Adipocyte (in vitro differentiated cells): Measurements from ENCODE around the gene TDRD7.

Experiments used
- DNase-seq: peaks from one replicate; pipeline ENCODE4 v3.0.0-alpha.2; 2015; ENCODE audit warnings: low read depth
- H3K27me3 ChIP-seq: replicated peaks from 2 replicates; pipeline ENCODE4 v1.7.0; 2013; ENCODE audit warnings: mild to moderate bottlenecking, low read length, moderate library complexity; ENCODE audit not compliant: control insufficient read depth, insufficient read depth
- H3K36me3 ChIP-seq: 2 replicates; pipeline ENCODE4 v1.7.0; 2013; ENCODE audit warnings: low read length, mild to moderate bottlenecking, moderate library complexity; ENCODE audit not compliant: control insufficient read depth, insufficient read depth, severe bottlenecking
- H3K4me1 ChIP-seq: 2 replicates; pipeline ENCODE4 v1.7.0; 2013; ENCODE audit warnings: mild to moderate bottlenecking, low read length, moderate library complexity; ENCODE audit not compliant: control insufficient read depth, insufficient read depth
- H3K4me3 ChIP-seq: 2 replicates; pipeline ENCODE4 v1.7.0; 2013; ENCODE audit warnings: mild to moderate bottlenecking, low read length, moderate library complexity
- H3K9ac ChIP-seq: 2 replicates; pipeline ENCODE4 v1.7.0; 2013; ENCODE audit warnings: mild to moderate bottlenecking, low read length, moderate library complexity
- H3K9me3 ChIP-seq: 2 replicates; pipeline ENCODE4 v1.7.0; 2013; ENCODE audit warnings: mild to moderate bottlenecking, low read length, moderate library complexity; ENCODE audit not compliant: control insufficient read depth

TDRD7 gene

DNA sequence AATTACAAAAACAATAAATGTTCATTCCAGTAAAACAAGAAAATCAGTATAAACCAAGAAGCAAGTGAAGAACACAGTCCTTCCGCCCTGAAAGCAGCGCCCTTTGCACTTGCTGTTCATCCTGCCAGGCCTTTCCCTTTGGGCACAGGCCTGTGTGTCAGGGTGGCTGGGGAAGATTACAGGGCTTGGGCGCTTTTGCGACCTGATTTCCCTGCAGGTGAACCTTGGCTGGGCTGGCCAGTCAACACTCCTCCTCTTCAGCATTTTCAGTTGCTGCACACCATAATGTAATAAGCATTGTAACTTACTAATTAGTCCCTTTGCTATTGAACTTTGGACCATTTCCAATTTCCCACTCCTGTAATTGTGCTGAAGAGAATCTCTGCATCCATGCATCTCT, 38.6 kb upstream of the TDRD7 start:
- DNase-seq, result no peak
- Histone ChIP-seq H3K27me3 (no peaks in the 10 kb centered on the region), H3K4me3 (no peak overlapping the region), H3K9me3 (peaks cover 10% of the 10 kb centered on the region), H3K36me3 (peaks cover 10% of the 10 kb centered on the region), H3K9ac (no peak overlapping the region), H3K4me1 (no peaks in the 10 kb centered on the region)

DNA sequence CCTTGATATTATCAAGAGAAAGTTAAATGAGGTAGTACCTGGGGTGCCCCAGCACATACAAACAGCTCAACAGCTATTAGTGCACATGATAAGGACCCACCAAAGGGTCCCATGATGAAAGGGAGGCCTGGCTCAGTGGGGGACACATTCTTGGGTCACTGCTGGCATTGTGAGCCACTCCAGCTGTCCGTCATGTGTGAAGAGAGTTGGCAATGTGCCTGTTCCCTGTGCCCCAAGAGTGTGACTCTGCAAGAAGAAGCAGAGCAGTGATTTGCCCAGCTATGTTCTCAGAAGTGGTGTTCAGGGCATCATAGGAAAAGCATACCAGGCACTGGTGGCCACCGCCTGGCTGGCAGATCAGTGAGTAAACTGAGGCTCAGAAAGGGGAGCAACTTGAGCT, 37.1 kb upstream of the TDRD7 start:
- Histone ChIP-seq H3K4me3 (no peak overlapping the region), H3K9ac (no peak overlapping the region), H3K4me1 (no peaks in the 10 kb centered on the region), H3K36me3 (peaks cover 10% of the 10 kb centered on the region), H3K27me3 (no peaks in the 10 kb centered on the region), H3K9me3 (no peaks in the 10 kb centered on the region)
- DNase-seq, result no peak

DNA sequence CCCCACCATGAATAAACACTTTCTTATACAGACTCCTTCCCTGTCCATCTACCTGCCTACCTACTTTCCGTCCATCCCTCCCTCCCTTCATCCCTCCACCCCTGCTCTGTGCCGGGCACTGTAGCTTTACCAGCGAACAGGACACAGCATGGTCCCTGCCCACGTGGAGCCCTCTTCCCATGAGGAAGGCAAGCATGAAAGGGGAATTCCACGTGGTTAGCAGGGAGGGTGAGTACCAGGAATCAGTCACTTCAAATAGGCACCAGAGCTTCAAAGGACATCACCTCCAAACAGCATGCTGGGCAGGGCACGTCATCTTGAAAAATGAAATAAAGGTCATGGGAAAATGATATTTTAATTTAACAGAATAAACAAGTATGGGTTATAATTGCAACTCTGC, 35.0 kb upstream of the TDRD7 start:
- peaks cover 5% of the 10 kb centered on the region for H3K36me3 ChIP-seq
- H3K9ac ChIP-seq, result no peak overlapping the region
- H3K4me3 ChIP-seq, result no peak overlapping the region
- H3K9me3 ChIP-seq, result no peaks in the 10 kb centered on the region
- no peaks in the 10 kb centered on the region for H3K27me3 ChIP-seq
- no peaks in the 10 kb centered on the region for H3K4me1 ChIP-seq
- no peak for DNase-seq

DNA sequence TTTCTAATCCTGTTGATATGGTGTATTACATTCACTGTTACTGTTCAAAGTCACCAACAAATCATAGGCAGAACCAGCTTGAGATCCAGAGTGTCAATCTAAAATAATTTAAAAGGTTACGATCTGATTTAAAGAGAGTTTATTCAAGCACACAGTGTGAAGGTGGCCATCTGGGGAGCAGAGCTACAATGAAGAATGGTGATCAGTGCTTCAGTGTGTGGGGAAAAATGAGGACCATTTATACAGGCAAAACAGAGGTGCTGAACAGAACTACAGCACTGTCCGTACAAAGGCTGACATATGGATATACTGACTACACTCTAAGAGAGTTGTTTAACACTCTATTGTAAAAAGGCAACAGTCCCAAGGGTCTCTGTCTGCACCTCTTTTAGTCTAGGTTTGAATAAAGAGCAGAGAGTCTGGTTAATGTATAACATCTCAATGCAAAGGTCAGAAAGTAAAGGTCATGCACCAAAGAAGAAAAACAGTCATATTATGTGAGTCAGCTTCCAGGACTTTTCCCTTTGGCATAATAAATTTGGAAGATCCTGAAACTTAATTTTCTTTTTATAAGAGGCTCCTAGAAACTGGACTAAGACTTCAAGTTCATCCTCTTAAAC, 29.7 kb upstream of the TDRD7 start:
- Histone ChIP-seq H3K9ac (no peak overlapping the region), H3K27me3 (peaks cover 6% of the 10 kb centered on the region), H3K9me3 (no peaks in the 10 kb centered on the region), H3K36me3 (no peaks in the 10 kb centered on the region), H3K4me1 (peaks cover 11% of the 10 kb centered on the region), H3K4me3 (no peak overlapping the region)
- no peak for DNase-seq

DNA sequence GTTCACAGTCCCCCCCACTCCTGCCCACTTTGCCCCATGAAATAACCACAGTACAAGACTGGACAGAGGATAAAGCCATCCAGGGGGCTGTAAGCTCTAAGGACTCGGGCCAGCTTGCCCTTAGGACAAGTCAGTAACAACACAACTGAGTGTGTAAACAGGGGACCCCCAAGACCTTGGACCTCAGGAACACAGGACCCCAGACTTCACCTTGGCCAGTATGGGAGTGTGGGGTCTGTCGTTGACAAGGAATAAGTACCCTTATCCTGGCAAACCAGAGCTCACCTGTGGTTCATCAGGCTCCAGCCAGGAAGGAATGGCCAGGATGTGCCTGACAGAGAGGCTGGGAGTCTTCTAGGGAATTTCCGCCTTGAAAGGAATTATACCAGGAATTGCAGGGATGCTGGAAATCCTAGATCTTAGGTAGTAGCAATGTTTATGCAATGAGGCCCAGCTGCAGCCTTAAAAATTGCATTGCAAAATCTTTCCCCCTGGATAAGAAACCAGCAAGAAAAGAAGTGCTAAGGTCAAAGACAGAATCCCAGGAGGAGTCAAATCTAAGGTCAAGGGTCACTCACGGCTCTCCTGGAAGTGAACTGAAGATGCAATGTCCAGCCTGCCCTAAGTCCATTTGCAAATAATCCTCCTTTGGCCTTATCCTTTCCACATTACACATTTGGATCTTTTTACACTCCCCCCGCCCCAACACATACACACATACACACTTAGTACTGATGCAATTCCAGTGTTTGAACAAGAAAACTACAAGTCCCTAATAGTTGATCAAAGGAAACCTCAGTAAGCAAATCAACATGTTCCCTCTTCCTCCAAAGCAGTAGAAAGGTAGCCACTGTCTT, 27.3 kb upstream of the TDRD7 start:
- no peak overlapping the region for H3K9ac ChIP-seq
- peaks cover 11% of the 10 kb centered on the region for H3K4me1 ChIP-seq
- H3K36me3 ChIP-seq, result no peaks in the 10 kb centered on the region
- H3K27me3 ChIP-seq, result peaks cover 21% of the 10 kb centered on the region
- DNase-seq, result no peak
- H3K9me3 ChIP-seq, result no peaks in the 10 kb centered on the region
- no peak overlapping the region for H3K4me3 ChIP-seq

DNA sequence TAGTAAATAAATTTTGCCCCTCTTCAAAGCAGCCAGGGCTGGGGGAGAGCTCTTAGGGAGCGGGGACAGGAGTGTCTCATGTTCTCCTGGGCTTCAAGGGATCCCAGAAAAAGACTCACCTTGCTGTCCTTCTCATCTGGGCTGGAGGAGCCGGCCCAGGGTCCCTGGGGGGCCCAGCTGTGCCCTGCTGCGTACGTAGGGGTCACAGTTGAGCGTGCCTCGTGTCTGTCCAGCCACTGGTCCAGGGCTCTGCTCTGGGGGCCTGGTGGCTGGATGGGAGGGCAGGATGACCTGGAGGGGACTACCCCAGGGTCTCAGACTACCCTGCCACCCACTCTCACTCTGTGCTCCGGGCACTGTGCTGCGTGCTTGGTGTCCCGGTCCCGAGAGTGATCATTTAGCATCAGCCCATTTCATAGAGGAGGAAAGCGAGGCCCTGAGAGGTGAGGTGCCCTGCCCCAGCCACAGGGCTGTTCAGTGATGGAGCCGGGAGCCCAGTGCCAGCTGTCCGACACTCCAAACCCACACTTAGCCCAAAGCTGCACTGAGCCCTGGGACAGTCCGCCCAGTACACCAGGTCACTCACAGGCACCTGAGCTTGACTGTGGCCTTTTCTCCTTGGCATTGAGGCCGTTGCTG, 26.2 kb upstream of the TDRD7 start:
- no peak for DNase-seq

DNA sequence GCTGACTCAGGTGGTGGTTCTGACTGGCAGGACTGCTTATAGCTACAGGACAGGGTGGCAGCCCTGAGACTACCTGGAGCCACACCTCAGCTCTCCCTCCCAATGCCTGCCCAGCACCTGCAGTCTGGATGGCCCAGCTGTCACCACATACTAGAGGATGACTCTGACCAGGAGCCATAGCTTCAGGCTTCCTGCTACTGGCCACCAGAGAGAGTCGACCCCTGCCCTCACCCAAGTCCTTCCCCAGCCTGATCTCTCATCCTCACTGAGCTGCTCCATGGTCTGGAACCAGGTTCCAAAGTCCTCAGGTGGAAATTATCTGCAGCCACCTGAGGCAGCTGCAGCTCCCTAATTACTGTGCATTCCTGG, 25.6 kb upstream of the TDRD7 start:
- DNase-seq, result no peak

More for the DNA sequence above, 26.2 kb upstream of the TDRD7 start:
- H3K4me1 ChIP-seq, result peaks cover 11% of the 10 kb centered on the region
- H3K27me3 ChIP-seq, result peaks cover 31% of the 10 kb centered on the region
- no peak overlapping the region for H3K9ac ChIP-seq
- H3K36me3 ChIP-seq, result no peaks in the 10 kb centered on the region
- no peaks in the 10 kb centered on the region for H3K9me3 ChIP-seq
- H3K4me3 ChIP-seq, result no peak overlapping the region

DNA sequence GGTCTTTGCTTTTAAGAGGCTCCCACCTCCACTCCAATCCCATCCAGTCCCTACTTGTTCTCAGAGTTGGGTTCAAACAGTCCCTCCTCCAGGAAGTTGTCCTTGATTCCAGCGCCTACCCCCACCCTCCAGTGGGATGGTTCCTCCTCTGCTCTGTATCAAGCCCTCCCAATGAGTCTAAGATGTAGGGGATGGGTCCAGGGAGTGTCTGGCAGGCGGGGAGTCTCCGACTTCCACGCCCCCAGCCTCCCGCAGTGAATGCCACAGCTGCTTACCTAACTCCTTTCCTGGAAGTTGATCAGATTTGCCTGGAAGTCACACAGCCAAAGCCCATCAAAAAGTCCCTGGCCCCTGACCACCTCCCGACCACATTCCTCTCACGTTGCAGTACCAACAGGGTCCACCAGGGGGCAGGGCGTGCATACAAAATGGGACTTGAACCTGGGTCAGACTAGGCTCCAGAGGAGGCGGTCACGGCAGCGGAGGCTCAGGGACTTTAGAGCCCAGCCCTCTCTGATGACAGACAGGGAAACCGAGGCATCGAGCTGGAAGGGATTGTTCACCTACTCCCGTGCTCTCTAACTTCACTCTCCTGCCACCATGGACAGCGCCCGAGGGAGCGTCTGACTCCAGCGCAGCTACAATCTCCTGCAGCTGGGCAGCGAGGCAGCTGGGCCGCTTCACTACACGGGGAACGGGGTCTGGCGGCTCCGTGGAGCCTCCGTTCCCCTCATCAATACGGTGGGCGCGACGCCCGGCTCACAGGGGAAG, 25.0 kb upstream of the TDRD7 start:
- no peaks in the 10 kb centered on the region for H3K36me3 ChIP-seq
- peaks cover 31% of the 10 kb centered on the region for H3K27me3 ChIP-seq
- H3K4me1 ChIP-seq, result peaks cover 11% of the 10 kb centered on the region
- no peak overlapping the region for H3K9ac ChIP-seq
- no peak overlapping the region for H3K4me3 ChIP-seq
- peak; percentile 81 for DNase-seq
- H3K9me3 ChIP-seq, result no peaks in the 10 kb centered on the region

More for the DNA sequence above, 25.6 kb upstream of the TDRD7 start:
- Histone ChIP-seq H3K9ac (no peak overlapping the region), H3K4me3 (no peak overlapping the region), H3K4me1 (peaks cover 11% of the 10 kb centered on the region), H3K27me3 (peaks cover 31% of the 10 kb centered on the region), H3K9me3 (no peaks in the 10 kb centered on the region), H3K36me3 (no peaks in the 10 kb centered on the region)

DNA sequence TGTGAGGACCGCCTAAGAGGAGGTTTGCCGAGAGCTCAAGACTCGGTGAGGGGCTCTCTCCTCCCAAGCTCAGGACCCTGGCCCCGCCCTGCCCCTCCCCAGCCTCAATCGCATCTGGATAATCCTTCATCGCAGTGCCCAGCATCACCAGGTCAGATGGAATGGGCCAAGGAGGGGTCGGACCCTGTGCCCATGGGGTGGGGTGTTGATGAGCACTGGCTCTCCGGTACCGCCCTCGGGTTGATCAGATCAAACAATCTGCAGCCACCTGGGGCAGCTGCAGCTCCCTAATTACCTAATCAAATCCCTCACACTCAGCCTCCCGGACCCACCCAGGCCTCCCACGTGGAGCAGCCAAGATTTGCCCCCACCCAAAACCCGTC, 24.4 kb upstream of the TDRD7 start:
- Histone ChIP-seq H3K36me3 (no peaks in the 10 kb centered on the region), H3K27me3 (peaks cover 31% of the 10 kb centered on the region), H3K4me1 (peaks cover 11% of the 10 kb centered on the region), H3K4me3 (no peak overlapping the region), H3K9ac (no peak overlapping the region), H3K9me3 (no peaks in the 10 kb centered on the region)
- DNase-seq, result no peak

DNA sequence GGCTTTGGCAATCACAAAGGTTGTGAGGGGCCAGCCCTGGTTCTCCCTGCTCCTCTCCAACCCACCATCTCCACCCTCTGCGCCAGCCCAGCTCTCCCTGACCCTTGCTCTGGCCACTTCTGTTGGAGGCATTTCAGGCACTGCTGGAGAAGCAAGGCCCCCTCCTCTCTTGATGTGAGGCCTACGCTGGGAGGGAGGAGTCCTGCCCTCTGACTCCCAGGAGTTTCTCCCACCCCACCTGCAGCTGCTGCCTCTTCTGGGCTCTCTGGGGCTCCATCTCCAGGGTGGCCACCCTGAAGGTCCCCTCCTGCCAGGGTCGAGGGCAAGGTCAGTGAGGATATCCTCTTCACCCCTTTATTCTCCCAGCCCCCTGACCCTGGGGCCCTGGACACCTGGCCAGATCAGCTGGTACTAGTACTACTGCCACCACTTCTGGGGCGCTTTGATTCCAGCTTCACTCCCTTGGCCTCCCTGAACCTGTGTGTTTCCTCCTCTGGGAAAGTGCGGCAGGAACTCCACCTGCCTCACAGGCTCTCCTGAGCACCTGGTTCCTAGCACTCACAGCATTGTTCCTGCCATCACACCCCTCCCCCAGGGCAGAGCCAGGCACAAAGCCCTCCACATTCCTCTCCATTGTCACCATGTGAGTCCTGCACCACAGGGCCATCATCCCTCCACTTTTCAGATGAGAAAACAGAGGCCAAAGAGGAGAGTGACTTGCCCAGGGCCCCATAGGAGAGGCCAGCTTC, 23.8 kb upstream of the TDRD7 start:
- H3K4me1 ChIP-seq, result peaks cover 11% of the 10 kb centered on the region
- no peak for DNase-seq
- H3K27me3 ChIP-seq, result peaks cover 31% of the 10 kb centered on the region
- H3K9ac ChIP-seq, result no peak overlapping the region
- no peak overlapping the region for H3K4me3 ChIP-seq
- no peaks in the 10 kb centered on the region for H3K36me3 ChIP-seq
- H3K9me3 ChIP-seq, result no peaks in the 10 kb centered on the region
